OCI-LY1 (cell line): ENCODE results near the gene CFAP65.

Experiments
- CTCF ChIP-seq: fragments of 200-600 bp; sonication (generic), shearing (Covaris generic); IDR thresholded peaks from 2 replicates; pipeline ENCODE4 v1.5.1; 2017; ENCODE audit warnings: mild to moderate bottlenecking, antibody characterized with exemption, low read length, moderate library complexity, mixed read lengths
- EZH2 ChIP-seq: fragments of 200-600 bp; sonication (generic), shearing (Covaris generic); IDR thresholded peaks from 2 replicates; pipeline ENCODE4 v1.8.0; 2017; ENCODE audit warnings: borderline replicate concordance, mixed run types, mild to moderate bottlenecking, antibody characterized with exemption, low read length, moderate library complexity, mixed read lengths

- TF ChIP-seq CTCF (no peak), EZH2 (no peak)
Measured at GRCh38 chr2:218963601-218964000, 77.7 kb downstream of the CFAP65 start.
